Hematopoietic multipotent progenitor cell treated with erythropoietin and hydrocortisone succinate and interleukin-3 and kit ligand, for 4 days (in vitro differentiated cells): Measurements from ENCODE around the gene SMU1.
A peak's percentile ranks its signal among the peaks of the same experiment; 100 is the strongest.
"Not testable (repeated sequence)": the region's sequence is repeated elsewhere in the genome, so short reads cannot be mapped to it uniquely, and the experiment has no call there.

Source experiments
- DNase-seq: peaks from one replicate; pipeline ENCODE4 v3.0.0-alpha.2; 2015

Gene SMU1

GRCh38 chr9:33104401-33104800, 27.9 kb upstream of the SMU1 start:
- DNase-seq = no peak

DNA sequence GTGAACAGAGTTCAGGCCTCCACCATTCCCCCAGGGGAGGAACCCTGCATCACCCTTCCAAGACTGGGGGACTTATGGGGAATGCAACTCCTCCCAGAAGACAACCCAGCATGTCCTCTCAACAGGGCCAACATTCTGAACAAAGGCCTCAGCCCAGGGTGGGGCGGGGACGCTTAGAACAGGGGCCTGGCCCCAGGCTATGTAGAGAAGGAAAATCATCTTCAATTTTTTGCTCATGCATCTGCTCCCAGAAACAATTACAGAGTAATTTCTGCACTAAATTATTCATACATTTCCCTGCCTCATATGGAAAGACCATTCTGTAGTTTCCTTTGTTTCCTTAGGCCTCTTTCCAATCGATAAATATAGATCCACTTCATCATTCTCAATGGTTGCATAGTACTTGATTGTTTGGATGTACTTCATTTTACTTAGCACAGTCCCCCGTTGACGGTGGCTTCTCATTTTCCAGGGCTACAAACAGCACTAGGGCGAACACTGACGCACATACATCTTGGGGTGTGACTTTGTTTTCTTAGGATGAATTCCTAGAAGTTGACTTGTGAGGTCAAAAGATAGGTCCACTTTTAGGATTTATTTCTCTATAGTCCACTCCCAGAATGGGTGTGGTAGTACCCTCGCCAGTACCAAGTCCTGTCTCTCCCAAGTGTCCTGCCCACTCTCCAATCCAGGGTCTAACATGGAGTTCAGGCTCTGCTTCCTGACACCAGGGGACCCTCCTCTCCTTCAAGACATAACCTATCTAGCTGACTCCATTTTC, 27.2 kb upstream of the SMU1 start:
- DNase-seq = no peak

GRCh38 chr9:33102551-33103210, 26.2 kb upstream of the SMU1 start:
- no peak for DNase-seq

GRCh38 chr9:33101104-33101951, 24.9 kb upstream of the SMU1 start:
- DNase-seq = no peak

- no peak for DNase-seq
Observed at GRCh38 chr9:33099754-33100153, 23.3 kb upstream of the SMU1 start.

DNA sequence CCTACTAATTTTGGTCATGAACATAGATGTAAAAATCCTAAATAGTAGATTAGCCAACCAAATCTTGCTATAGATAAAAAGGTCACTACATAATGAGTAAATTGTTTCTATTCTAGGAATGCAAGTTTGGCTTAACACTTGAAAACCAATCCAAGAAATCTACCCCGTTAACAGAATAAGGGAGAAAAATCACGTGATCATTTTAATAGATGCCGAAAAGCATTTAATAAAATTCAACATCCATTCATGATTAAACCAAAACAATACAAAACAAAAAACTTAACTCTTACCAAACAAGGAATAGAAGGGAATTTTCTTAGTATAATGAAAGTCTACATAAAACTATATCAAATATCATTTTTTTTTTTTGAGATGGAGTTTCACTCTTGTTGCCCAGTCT, 20.7 kb upstream of the SMU1 start:
- no peak for DNase-seq

DNA sequence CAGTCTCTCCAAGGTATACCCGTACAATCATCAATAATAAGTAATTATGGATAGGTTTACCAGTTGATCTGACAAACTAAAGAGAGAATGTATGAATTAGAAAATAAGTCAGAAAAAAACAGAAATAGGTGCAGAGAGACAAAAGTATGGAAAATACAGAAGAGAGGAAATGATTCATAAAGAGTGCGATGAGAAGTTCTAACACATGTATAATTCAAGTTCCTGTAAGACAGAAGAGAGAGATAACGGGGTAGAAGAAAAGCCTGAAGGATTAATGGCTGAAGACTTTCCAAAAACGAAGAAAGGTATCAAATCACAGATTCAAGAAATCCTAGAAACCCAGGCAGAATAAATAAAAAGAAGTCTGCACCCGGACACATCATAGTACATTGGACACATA, 16.2 kb upstream of the SMU1 start:
- no peak for DNase-seq

- not testable (repeated sequence) for DNase-seq
Observed at GRCh38 chr9:33085672-33086071, 9.2 kb upstream of the SMU1 start.

- DNase-seq = peak; percentile 47
Observed at GRCh38 chr9:33082538-33083326, 6.3 kb upstream of the SMU1 start.

DNA sequence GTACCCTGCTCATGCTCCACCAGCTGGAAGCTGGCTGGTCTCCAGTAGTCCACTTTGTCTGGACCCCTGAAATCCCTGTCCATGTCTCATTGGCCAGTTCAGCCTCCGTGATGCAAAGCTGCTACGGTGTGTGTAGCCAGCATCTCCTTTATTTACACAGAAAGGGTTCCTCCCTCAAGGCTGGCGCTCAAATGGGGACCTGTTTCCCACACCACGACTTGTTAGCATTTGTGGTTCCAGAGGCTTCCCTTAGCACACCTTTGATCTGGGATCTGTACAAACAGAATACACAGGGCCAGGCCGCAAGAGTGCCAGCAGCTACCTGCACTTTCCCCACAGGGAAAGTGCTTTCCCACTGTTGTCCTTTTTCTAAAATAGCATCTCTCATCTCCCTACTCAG, 5.7 kb upstream of the SMU1 start:
- no peak for DNase-seq

GRCh38 chr9:33081128-33081851, 4.8 kb upstream of the SMU1 start:
- peak; percentile 95 for DNase-seq

DNA sequence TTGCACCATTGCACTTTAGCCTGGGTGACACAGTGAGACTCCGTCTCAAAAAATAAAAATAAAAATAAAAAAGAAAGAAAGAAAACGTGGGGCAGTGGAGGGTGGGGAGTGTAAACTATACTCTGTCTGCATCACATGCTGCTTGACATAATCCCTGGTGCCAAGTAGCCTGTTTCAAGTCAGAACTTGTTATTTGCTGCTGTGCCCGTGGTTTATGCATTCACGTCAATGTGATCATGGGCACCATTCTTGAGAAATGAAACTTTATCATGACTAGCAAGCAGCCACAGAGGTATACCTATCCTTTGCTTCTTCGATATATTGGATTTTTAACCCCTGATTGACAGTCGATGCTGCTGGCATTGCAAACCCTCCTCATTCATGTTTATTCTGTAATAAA, 4.1 kb upstream of the SMU1 start:
- DNase-seq = no peak

GRCh38 chr9:33068991-33069390, 7.5 kb downstream of the SMU1 start:
- DNase-seq = no peak

GRCh38 chr9:33065157-33066076, 11.1 kb downstream of the SMU1 start:
- no peak for DNase-seq

GRCh38 chr9:33051144-33051543, 25.3 kb downstream of the SMU1 start:
- DNase-seq = no peak

DNA sequence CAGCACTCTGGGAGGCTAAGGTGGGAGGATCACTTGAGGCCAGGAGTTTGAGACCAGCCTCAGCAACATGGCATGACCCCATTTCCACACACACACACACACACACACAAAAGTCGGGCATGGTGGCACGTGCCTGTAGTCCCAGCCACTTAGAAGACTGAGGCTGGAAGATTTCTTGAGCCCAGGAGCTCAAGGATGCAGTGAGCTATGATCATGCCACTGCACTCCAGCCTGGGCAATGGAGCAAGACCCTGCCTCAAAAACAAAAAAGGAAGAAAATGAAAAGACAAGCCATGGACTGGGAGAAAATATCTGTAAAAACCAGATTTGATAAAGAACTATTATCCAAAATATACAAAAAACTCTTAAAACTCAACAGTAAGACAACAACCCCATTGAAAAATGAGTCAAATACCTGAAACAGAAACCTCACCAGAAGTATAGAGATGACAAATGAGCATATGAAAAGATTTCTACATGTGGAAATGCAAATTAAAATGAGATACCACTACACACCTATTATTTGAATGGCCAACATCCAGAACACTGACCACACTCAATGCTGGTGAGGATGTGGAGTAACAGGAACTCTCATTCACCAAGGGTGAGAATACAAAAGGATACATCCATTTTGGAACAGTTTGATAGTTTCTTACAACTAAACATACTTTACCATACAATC, 26.7 kb downstream of the SMU1 start:
- DNase-seq = no peak

DNA sequence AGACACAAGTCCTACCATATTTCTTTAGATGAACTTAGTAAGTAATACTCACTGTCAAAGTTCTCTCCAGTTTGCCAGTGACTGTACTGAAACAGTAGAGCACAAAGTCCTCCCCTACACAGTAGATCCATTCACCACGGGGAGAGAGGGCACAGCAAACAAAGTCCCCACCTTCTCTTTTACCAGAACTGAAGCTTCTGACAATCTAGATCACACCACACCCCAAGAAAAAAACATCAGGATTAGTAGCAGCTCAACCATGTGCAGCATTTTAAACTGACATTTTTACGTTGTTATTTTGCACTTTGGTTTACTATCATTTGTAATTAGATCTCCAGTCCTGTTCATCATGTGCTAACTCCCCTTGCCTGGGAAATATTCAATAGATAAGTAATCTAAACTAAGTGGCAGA, 28.4 kb downstream of the SMU1 start:
- DNase-seq = no peak

GRCh38 chr9:33046061-33046460, 30.4 kb downstream of the SMU1 start:
- DNase-seq = no peak

DNA sequence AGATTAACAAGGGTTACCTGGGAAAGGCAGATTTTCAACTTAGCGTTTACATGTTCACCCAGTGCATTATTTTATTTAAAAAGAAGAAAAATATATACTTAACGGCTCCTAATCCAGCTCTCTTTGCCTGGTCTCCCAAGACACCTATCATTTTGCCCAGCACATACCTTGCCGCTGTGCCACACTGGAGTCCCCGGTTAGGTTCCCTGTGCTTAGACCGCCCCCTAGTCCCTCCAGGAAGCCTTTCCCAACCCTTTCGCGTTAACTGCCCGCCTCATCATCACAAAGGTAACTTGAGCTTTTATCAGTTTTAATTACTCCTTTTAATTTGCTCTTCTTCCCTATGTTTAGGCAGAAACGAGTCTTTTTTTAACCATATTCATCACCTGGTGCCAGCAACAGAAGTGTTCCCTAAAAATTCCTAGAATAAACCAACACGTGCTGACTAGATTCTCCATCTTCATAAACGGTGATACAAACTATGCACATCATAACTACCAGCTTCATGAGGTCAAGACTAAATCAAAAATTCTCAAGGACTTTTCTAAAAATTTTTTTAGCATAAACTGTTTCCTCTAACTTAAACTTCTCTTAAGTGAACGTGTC, 31.7 kb downstream of the SMU1 start:
- peak; percentile 25 for DNase-seq

DNA sequence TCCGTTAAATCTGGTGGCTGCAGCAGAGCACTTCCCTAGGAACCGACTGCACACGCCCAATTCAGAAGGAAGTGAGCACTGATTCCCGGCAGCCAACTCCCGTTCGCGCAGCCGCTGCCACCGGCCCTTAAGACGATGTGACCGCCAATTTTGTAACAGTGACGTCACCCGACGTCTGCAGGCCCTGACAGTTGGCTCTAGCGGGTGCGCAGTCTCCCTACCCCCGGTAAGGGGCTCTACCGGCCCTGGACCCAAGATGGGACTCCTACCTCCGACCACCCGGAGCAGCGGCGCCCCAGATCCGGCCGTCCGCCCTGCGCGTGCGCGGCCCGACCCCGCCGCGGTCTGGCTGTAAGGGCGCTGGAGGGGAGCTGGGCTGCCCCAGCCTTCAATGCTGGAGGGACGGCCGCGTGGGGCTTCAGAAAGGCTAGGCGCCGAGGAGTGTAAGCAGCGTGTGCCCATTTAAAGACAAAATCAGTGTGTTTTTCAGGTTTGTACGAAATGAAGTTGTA, 32.3 kb downstream of the SMU1 start:
- DNase-seq = peak; percentile 92
